Measurements from ENCODE around the gene TCN2. TPM values are rescaled to one million over a fixed set of nuclear protein-coding genes. Genes with fewer than 3 reads are reported as not detected.
"Not testable (repeated sequence)": the region's sequence is repeated elsewhere in the genome, so short reads cannot be mapped to it uniquely, and the experiment has no call there.

TCN2 gene
- total RNA-seq: 5.2 TPM

- Histone ChIP-seq H3K4me3 (ENCODE audit: low read length in 3 of 3) (peak within 1 kb of the TSS; percentile 87 to 93 (median 93)), H3K9me3 (ENCODE audit: control insufficient read depth in 3 of 3, low read length in 3 of 3) (no peaks in the 10 kb centered on the region), H3K36me3 (ENCODE audit: control insufficient read depth in 3 of 3, insufficient read depth in 3 of 3, low read length in 3 of 3) (no peaks in the 10 kb centered on the region), H3K27me3 (ENCODE audit: control insufficient read depth in 3 of 3, insufficient read depth in 3 of 3, low read length in 3 of 3) (no peaks in the 10 kb centered on the region), H3K4me1 (ENCODE audit: control insufficient read depth in 3 of 3, insufficient read depth in 3 of 3, low read length in 3 of 3) (peaks cover 31 to 33% (median 32%) of the 10 kb centered on the region in 3 donors), H3K27ac (ENCODE audit: low read depth, low read length) (peak within 1 kb of the TSS; percentile 63), H3K9ac (ENCODE audit: low read depth in 1 of 3, low read length in 3 of 3) (peak within 1 kb of the TSS; percentile 79 to 90 (median 82))
Observed at GRCh38 chr22:30606455-30607299, at the start of gene TCN2. TCN2 (plus strand) TSS chr22:30607174; CDS start chr22:30607332, 158 bp downstream.

- no peak overlapping the region for H3K9ac ChIP-seq (ENCODE audit: low read depth in 1 of 3, low read length in 3 of 3)
- no peak overlapping the region for H3K27ac ChIP-seq (ENCODE audit: low read depth, low read length)
- H3K27me3 ChIP-seq (ENCODE audit: control insufficient read depth in 3 of 3, insufficient read depth in 3 of 3, low read length in 3 of 3): peaks cover 0 to 4% (median 3%) of the 10 kb centered on the region in 3 donors
- H3K36me3 ChIP-seq (ENCODE audit: control insufficient read depth in 3 of 3, insufficient read depth in 3 of 3, low read length in 3 of 3): no peaks in the 10 kb centered on the region
- H3K9me3 ChIP-seq (ENCODE audit: control insufficient read depth in 3 of 3, low read length in 3 of 3): no peaks in the 10 kb centered on the region
- no peak overlapping the region for H3K4me3 ChIP-seq (ENCODE audit: low read length in 3 of 3)
- no peaks in the 10 kb centered on the region for H3K4me1 ChIP-seq (ENCODE audit: control insufficient read depth in 3 of 3, insufficient read depth in 3 of 3, low read length in 3 of 3)
Observed at GRCh38 chr22:30557243-30557642, 49.7 kb upstream of the TCN2 start.

- no peaks in the 10 kb centered on the region for H3K9me3 ChIP-seq (ENCODE audit: control insufficient read depth in 3 of 3, low read length in 3 of 3)
- no peak overlapping the region for H3K9ac ChIP-seq (ENCODE audit: low read depth in 1 of 3, low read length in 3 of 3)
- H3K27ac ChIP-seq (ENCODE audit: low read depth, low read length): no peak overlapping the region
- H3K4me3 ChIP-seq (ENCODE audit: low read length in 3 of 3): no peak overlapping the region
- H3K36me3 ChIP-seq (ENCODE audit: control insufficient read depth in 3 of 3, insufficient read depth in 3 of 3, low read length in 3 of 3): no peaks in the 10 kb centered on the region
- no peaks in the 10 kb centered on the region for H3K4me1 ChIP-seq (ENCODE audit: control insufficient read depth in 3 of 3, insufficient read depth in 3 of 3, low read length in 3 of 3)
- H3K27me3 ChIP-seq (ENCODE audit: control insufficient read depth in 3 of 3, insufficient read depth in 3 of 3, low read length in 3 of 3): peaks cover 0 to 4% (median 3%) of the 10 kb centered on the region in 3 donors
Observed at GRCh38 chr22:30559889-30560288, 47.1 kb upstream of the TCN2 start.

DNA sequence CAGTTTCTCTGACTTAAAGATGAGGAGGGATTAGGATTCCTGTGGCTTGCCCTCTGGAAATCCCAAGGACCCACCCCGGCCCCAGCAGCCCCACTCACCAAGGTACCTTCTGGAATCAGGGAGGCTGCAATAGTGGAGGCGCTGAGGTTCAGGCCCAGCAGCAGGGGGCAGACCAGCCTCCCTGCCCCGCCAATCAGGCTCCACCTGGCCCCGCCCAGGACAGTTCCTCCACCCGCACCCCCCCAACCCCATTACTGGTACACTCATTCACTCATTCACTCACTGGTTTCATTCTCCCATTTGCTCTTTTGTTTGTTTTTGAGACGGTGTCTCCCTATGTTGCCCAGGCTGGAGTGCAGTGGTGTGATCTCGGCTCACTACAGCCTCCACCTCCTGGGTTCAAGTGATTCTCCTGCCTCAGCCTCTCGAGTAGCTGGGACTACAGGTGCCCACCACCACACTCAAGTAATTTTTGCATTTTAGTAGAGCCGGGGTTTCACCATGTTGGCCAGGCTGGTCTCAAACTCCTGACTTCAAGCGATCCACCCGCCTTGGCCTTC, 46.3 kb upstream of the TCN2 start:
- H3K27ac ChIP-seq (ENCODE audit: low read depth, low read length); H3K27me3 ChIP-seq (ENCODE audit: control insufficient read depth in 3 of 3, insufficient read depth in 3 of 3, low read length in 3 of 3); H3K4me3 ChIP-seq (ENCODE audit: low read length in 3 of 3); H3K9me3 ChIP-seq (ENCODE audit: control insufficient read depth in 3 of 3, low read length in 3 of 3); H3K4me1 ChIP-seq (ENCODE audit: control insufficient read depth in 3 of 3, insufficient read depth in 3 of 3, low read length in 3 of 3); H3K36me3 ChIP-seq (ENCODE audit: control insufficient read depth in 3 of 3, insufficient read depth in 3 of 3, low read length in 3 of 3); H3K9ac ChIP-seq (ENCODE audit: low read depth in 1 of 3, low read length in 3 of 3): not testable (repeated sequence)

DNA sequence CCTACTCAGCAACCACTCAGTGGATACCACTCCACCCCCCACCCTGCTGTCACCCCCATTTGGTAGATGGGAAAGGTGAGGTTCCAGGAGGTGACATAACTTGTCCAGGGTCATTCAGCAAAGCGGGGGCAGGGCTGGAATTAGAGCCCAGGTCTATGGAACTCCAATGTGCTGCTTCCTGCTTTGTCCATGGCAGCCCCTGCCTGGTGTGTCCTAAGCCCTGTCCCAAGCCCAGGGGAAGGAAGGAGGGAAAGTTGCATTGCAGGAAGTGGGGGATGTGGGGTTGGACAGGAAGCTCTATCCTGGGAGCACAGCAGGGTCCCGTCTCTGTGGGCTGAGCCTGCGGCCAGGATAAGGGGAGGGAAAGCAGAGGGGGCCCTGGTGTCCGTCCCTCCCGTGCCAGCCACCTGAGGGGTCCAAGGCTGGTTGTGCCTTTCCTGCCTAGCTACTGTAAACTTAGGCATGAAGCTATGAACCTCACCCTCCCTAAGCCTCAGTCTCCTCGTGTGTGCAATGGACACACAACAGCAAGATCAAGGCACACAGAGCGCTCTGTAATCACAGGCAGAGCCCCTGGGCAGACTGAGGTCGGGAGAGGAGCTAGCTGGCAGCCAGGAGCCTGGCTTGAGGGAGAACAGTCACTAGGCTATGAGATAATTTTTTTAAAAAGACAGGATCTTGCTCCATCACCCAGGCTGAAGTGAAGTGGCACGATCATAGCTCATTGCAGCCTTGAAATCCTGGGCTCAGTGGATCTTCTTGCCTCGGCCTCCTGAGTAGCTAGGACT, 45.4 kb upstream of the TCN2 start:
- Histone ChIP-seq H3K27me3 (ENCODE audit: control insufficient read depth in 3 of 3, insufficient read depth in 3 of 3, low read length in 3 of 3) (peaks cover 0 to 4% (median 3%) of the 10 kb centered on the region in 3 donors), H3K4me3 (ENCODE audit: low read length in 3 of 3) (no peak overlapping the region), H3K36me3 (ENCODE audit: control insufficient read depth in 3 of 3, insufficient read depth in 3 of 3, low read length in 3 of 3) (no peaks in the 10 kb centered on the region), H3K9me3 (ENCODE audit: control insufficient read depth in 3 of 3, low read length in 3 of 3) (no peaks in the 10 kb centered on the region), H3K4me1 (ENCODE audit: control insufficient read depth in 3 of 3, insufficient read depth in 3 of 3, low read length in 3 of 3) (no peaks in the 10 kb centered on the region), H3K27ac (ENCODE audit: low read depth, low read length) (no peak overlapping the region), H3K9ac (ENCODE audit: low read depth in 1 of 3, low read length in 3 of 3) (no peak overlapping the region)

DNA sequence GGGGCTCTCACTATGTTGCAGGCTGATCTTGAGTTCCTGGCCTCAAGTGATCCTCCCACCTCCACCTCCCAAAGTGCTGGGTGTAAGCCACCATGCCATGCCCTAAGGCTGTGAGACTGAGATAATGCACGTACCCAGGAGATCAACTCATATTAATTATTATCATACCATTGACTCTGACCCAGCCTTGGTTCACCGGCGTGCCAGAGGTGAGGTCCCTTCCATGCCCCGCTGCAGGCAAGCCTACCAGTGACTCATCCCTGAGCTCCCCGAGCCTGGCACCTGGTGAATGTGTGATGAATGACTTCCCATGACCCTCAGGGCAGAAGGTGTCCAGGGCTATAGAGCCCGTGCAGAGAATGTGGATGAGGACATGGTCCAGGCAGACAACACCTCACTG, 44.6 kb upstream of the TCN2 start:
- Histone ChIP-seq H3K9ac (ENCODE audit: low read depth in 1 of 3, low read length in 3 of 3) (no peak overlapping the region), H3K36me3 (ENCODE audit: control insufficient read depth in 3 of 3, insufficient read depth in 3 of 3, low read length in 3 of 3) (no peaks in the 10 kb centered on the region), H3K4me3 (ENCODE audit: low read length in 3 of 3) (no peak overlapping the region), H3K27me3 (ENCODE audit: control insufficient read depth in 3 of 3, insufficient read depth in 3 of 3, low read length in 3 of 3) (peaks cover 0 to 4% (median 3%) of the 10 kb centered on the region in 3 donors), H3K9me3 (ENCODE audit: control insufficient read depth in 3 of 3, low read length in 3 of 3) (no peaks in the 10 kb centered on the region), H3K4me1 (ENCODE audit: control insufficient read depth in 3 of 3, insufficient read depth in 3 of 3, low read length in 3 of 3) (no peaks in the 10 kb centered on the region), H3K27ac (ENCODE audit: low read depth, low read length) (no peak overlapping the region)

GRCh38 chr22:30564045-30564760, 42.8 kb upstream of the TCN2 start:
- Histone ChIP-seq H3K27ac (ENCODE audit: low read depth, low read length) (no peak overlapping the region), H3K9me3 (ENCODE audit: control insufficient read depth in 3 of 3, low read length in 3 of 3) (no peaks in the 10 kb centered on the region), H3K36me3 (ENCODE audit: control insufficient read depth in 3 of 3, insufficient read depth in 3 of 3, low read length in 3 of 3) (no peaks in the 10 kb centered on the region), H3K4me3 (ENCODE audit: low read length in 3 of 3) (no peak overlapping the region), H3K9ac (ENCODE audit: low read depth in 1 of 3, low read length in 3 of 3) (no peak overlapping the region), H3K27me3 (ENCODE audit: control insufficient read depth in 3 of 3, insufficient read depth in 3 of 3, low read length in 3 of 3) (peaks cover 0 to 4% (median 3%) of the 10 kb centered on the region in 3 donors), H3K4me1 (ENCODE audit: control insufficient read depth in 3 of 3, insufficient read depth in 3 of 3, low read length in 3 of 3) (no peaks in the 10 kb centered on the region)

GRCh38 chr22:30564761-30565119, 42.2 kb upstream of the TCN2 start:
- H3K27ac ChIP-seq (ENCODE audit: low read depth, low read length): no peak overlapping the region
- H3K4me3 ChIP-seq (ENCODE audit: low read length in 3 of 3): no peak overlapping the region
- H3K27me3 ChIP-seq (ENCODE audit: control insufficient read depth in 3 of 3, insufficient read depth in 3 of 3, low read length in 3 of 3): peaks cover 0 to 4% (median 3%) of the 10 kb centered on the region in 3 donors
- H3K4me1 ChIP-seq (ENCODE audit: control insufficient read depth in 3 of 3, insufficient read depth in 3 of 3, low read length in 3 of 3): no peaks in the 10 kb centered on the region
- H3K9me3 ChIP-seq (ENCODE audit: control insufficient read depth in 3 of 3, low read length in 3 of 3): no peaks in the 10 kb centered on the region
- no peak overlapping the region for H3K9ac ChIP-seq (ENCODE audit: low read depth in 1 of 3, low read length in 3 of 3)
- no peaks in the 10 kb centered on the region for H3K36me3 ChIP-seq (ENCODE audit: control insufficient read depth in 3 of 3, insufficient read depth in 3 of 3, low read length in 3 of 3)

DNA sequence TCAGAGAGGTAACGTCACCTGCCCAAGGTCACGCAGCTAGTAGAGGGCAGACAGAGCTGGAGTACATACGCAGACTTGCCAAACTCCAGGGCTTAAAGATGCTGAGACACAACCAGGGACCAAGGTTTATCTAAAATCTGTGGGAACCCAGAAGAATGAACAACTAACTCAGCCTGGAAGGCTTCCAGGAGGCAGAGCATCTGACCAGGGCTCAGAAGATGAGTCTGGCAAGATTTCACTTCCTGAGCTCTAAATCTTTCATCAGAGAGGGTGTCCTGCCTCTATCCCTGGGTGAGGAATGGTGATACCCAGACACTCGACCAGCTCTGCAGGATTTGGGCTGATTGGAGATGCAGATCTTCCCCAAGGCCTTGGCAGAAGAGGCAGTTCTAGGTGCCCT, 41.6 kb upstream of the TCN2 start:
- no peaks in the 10 kb centered on the region for H3K9me3 ChIP-seq (ENCODE audit: control insufficient read depth in 3 of 3, low read length in 3 of 3)
- no peak overlapping the region for H3K27ac ChIP-seq (ENCODE audit: low read depth, low read length)
- no peaks in the 10 kb centered on the region for H3K36me3 ChIP-seq (ENCODE audit: control insufficient read depth in 3 of 3, insufficient read depth in 3 of 3, low read length in 3 of 3)
- no peak overlapping the region for H3K9ac ChIP-seq (ENCODE audit: low read depth in 1 of 3, low read length in 3 of 3)
- H3K4me1 ChIP-seq (ENCODE audit: control insufficient read depth in 3 of 3, insufficient read depth in 3 of 3, low read length in 3 of 3): no peaks in the 10 kb centered on the region
- H3K4me3 ChIP-seq (ENCODE audit: low read length in 3 of 3): no peak overlapping the region
- peaks cover 0 to 4% (median 3%) of the 10 kb centered on the region in 3 donors for H3K27me3 ChIP-seq (ENCODE audit: control insufficient read depth in 3 of 3, insufficient read depth in 3 of 3, low read length in 3 of 3)

All from skeletal muscle tissue (tissue), 4 donors.